GM18505 (cell line): ENCODE results near the gene RNF144B.
"Not testable (repeated sequence)": the region's sequence is repeated elsewhere in the genome, so short reads cannot be mapped to it uniquely, and the experiment has no call there.

Source experiments
- ATAC-seq: cut with Tn5 transposase; IDR thresholded peaks from one replicate; pipeline ENCODE4 v1.9.1; 2021; ENCODE audit not compliant: unreplicated experiment
- POLR2A ChIP-seq: IDR thresholded peaks from 4 replicates; pipeline ENCODE4 v1.6.1; 2011; ENCODE audit warnings: borderline replicate concordance; ENCODE audit not compliant: insufficient read depth, insufficient read length; ENCODE audit errors: extremely low read depth

Gene RNF144B

GRCh38 chr6:18406955-18407749 lies 20.0 kb downstream of the RNF144B start:
- no peak for ATAC-seq
- TF ChIP-seq POLR2A, result no peak

GRCh38 chr6:18409602-18410001 lies 22.5 kb downstream of the RNF144B start:
- not testable (repeated sequence) for ATAC-seq

- no peak for ATAC-seq
- TF ChIP-seq POLR2A, result no peak
Measured at GRCh38 chr6:18410412-18410811, 23.3 kb downstream of the RNF144B start.

GRCh38 chr6:18412068-18412467 lies 24.9 kb downstream of the RNF144B start:
- no peak for TF ChIP-seq POLR2A
- ATAC-seq, result no peak

GRCh38 chr6:18412644-18413043 lies 25.5 kb downstream of the RNF144B start:
- no peak for ATAC-seq
- no peak for TF ChIP-seq POLR2A

- no peak for TF ChIP-seq POLR2A
- ATAC-seq, result no peak
Measured at GRCh38 chr6:18413381-18413780, 26.2 kb downstream of the RNF144B start.

GRCh38 chr6:18414116-18414515 lies 27.0 kb downstream of the RNF144B start:
- TF ChIP-seq POLR2A, result no peak
- ATAC-seq, result no peak

GRCh38 chr6:18415207-18415606 lies 28.1 kb downstream of the RNF144B start:
- no peak for ATAC-seq
- TF ChIP-seq POLR2A, result no peak

GRCh38 chr6:18415671-18416340 lies 28.7 kb downstream of the RNF144B start:
- TF ChIP-seq POLR2A, result no peak

GRCh38 chr6:18416341-18416679 lies 29.2 kb downstream of the RNF144B start:
- no peak for ATAC-seq
- no peak for TF ChIP-seq POLR2A

More at GRCh38 chr6:18415671-18416340, 28.7 kb downstream of the RNF144B start:
- no peak for ATAC-seq

GRCh38 chr6:18420328-18420727 lies 33.2 kb downstream of the RNF144B start:
- TF ChIP-seq POLR2A, result no peak
- ATAC-seq, result no peak

- ATAC-seq, result no peak
Measured at GRCh38 chr6:18422136-18422535, 35.0 kb downstream of the RNF144B start.

GRCh38 chr6:18423426-18423825 lies 36.3 kb downstream of the RNF144B start:
- TF ChIP-seq POLR2A, result no peak
- ATAC-seq, result no peak

More at GRCh38 chr6:18422136-18422535, 35.0 kb downstream of the RNF144B start:
- no peak for TF ChIP-seq POLR2A

- TF ChIP-seq POLR2A, result no peak
- ATAC-seq, result no peak
Measured at GRCh38 chr6:18424201-18424600, 37.1 kb downstream of the RNF144B start.
